Thyroid gland (tissue), 4 donors: Measurements from ENCODE around the gene RBMS1. TPM values are rescaled to one million over a fixed set of nuclear protein-coding genes. Genes with fewer than 3 reads are reported as not detected.

Experiments used
- DNase-seq, 2 donors: peaks; one replicate each; pipeline ENCODE4 v3.0.0-alpha.2; 2019
- H3K27ac ChIP-seq, 3 donors: fragments of 200-600 bp; sonication (generic); 1 replicate in 2 of 3; 2 replicates in 1 of 3; pipeline ENCODE4 v1.5.1; 2016 to 2019; ENCODE audit warnings: mild to moderate bottlenecking in 1 of 3, moderate library complexity in 1 of 3
- H3K27me3 ChIP-seq: fragments of 200-600 bp; sonication (generic); one replicate; pipeline ENCODE4 v1.5.1; 2019
- H3K36me3 ChIP-seq, 2 donors: fragments of 200-600 bp; sonication (generic); one replicate each; pipeline ENCODE4 v1.5.1; 2016 to 2019
- H3K4me1 ChIP-seq, 2 donors: fragments of 200-600 bp; sonication (generic); one replicate each; pipeline ENCODE4 v1.5.1; 2017 to 2019
- H3K4me3 ChIP-seq, 3 donors: fragments of 200-600 bp; sonication (generic); replicated peaks in 1 of 3; 1 replicate in 2 of 3; 2 replicates in 1 of 3; pipeline ENCODE4 v1.5.1; 2016; ENCODE audit warnings: mild to moderate bottlenecking in 1 of 3
- H3K9me3 ChIP-seq: fragments of 200-600 bp; sonication (generic); one replicate; pipeline ENCODE4 v1.5.1; 2017
- CTCF ChIP-seq, 6 experiments: fragments of 200-600 bp in 3 of 6; fragments of 450-650 bp in 3 of 6; sonication (generic) in 3 of 6; IDR thresholded peaks; one replicate each; pipeline ENCODE4 v1.5.1; 2016 to 2019; ENCODE audit warnings: antibody characterized with exemption in 6 of 6, mild to moderate bottlenecking in 2 of 6, inconsistent platforms in 1 of 6, moderate library complexity in 1 of 6
- POLR2A ChIP-seq, 2 donors: fragments of 450-650 bp; IDR thresholded peaks; one replicate each; pipeline ENCODE4 v1.6.1; 2017; ENCODE audit warnings: antibody characterized with exemption in 2 of 2, mild to moderate bottlenecking in 2 of 2, moderate library complexity in 1 of 2
- WGBS, 2 donors: methylation state at CpG; one replicate each; pipeline ENCODE4 v1.1.5; 2017; 5-methylcytosine and 5-hydroxymethylcytosine counted together
- intact Hi-C: fragments of 100-400 bp; cut with DNase I; formaldehyde crosslinking; loops from one replicate; pipeline ENCODE4 v1.15.1; 2023
- total RNA-seq, 4 donors: library from RNA; depleted of rRNA; stranded (reverse); fragments of >200 nt; gene quantifications; one replicate each; pipeline ENCODE4 v1.2.3, GENCODE V29; 2016

Gene RBMS1
- total RNA-seq, 4 donors from 2014 or later, result 50.9 to 80.1 (median 69.0) TPM

GRCh38 chr2:160505256-160505655 is 11.6 kb upstream of the RBMS1 start:
- Histone ChIP-seq H3K4me3 (no peak overlapping the region), H3K27ac (no peak overlapping the region), H3K9me3 (no peaks in the 10 kb centered on the region), H3K36me3 (no peaks in the 10 kb centered on the region), H3K27me3 (no peaks in the 10 kb centered on the region), H3K4me1 (peaks cover under 1 to 1% of the 10 kb centered on the region in 2 donors)
- intact Hi-C loops, result no loop called here
- TF ChIP-seq CTCF (IDR thresholded peaks at IDR 0.05) (no peak), POLR2A (IDR thresholded peaks at IDR 0.05) (no peak)
- 69 to 73% methylated on average over 5 of the region's 5 CpGs for WGBS, 2 donors
- DNase-seq, result no peak

- Histone ChIP-seq H3K27ac (no peak overlapping the region), H3K36me3 (no peaks in the 10 kb centered on the region), H3K4me3 (no peak overlapping the region), H3K4me1 (no peaks in the 10 kb centered on the region), H3K9me3 (no peaks in the 10 kb centered on the region), H3K27me3 (no peaks in the 10 kb centered on the region)
- no peak for TF ChIP-seq POLR2A (IDR thresholded peaks at IDR 0.05)
- TF ChIP-seq CTCF (IDR thresholded peaks at IDR 0.05), result no peak
- intact Hi-C loops, result no loop called here
- no peak for DNase-seq
- 77 to 97% methylated on average over 5 of the region's 5 CpGs for WGBS, 2 donors
Observed at GRCh38 chr2:160502478-160502877, 8.9 kb upstream of the RBMS1 start.

GRCh38 chr2:160501370-160501769 is 7.8 kb upstream of the RBMS1 start:
- DNase-seq, result no peak
- intact Hi-C loops, result no loop called here
- H3K9me3 ChIP-seq, result no peaks in the 10 kb centered on the region
- no peak overlapping the region for H3K4me3 ChIP-seq
- TF ChIP-seq CTCF (IDR thresholded peaks at IDR 0.05), result no peak
- no peak for TF ChIP-seq POLR2A (IDR thresholded peaks at IDR 0.05)
- H3K27ac ChIP-seq, result no peak overlapping the region
- WGBS, 2 donors, result 100% methylated on average over 1 of the region's 1 CpG
- H3K4me1 ChIP-seq, result no peaks in the 10 kb centered on the region
- H3K27me3 ChIP-seq, result no peaks in the 10 kb centered on the region
- no peaks in the 10 kb centered on the region for H3K36me3 ChIP-seq

- no peak for DNase-seq
- H3K36me3 ChIP-seq, result no peaks in the 10 kb centered on the region
- H3K27me3 ChIP-seq, result no peaks in the 10 kb centered on the region
- H3K4me1 ChIP-seq, result no peaks in the 10 kb centered on the region
- WGBS, 2 donors, result 100% methylated on average over 1 of the region's 1 CpG
- H3K4me3 ChIP-seq, result no peak overlapping the region
- H3K27ac ChIP-seq, result no peak overlapping the region
- intact Hi-C loops, result no loop called here
- TF ChIP-seq CTCF (IDR thresholded peaks at IDR 0.05) (no peak), POLR2A (IDR thresholded peaks at IDR 0.05) (no peak)
- no peaks in the 10 kb centered on the region for H3K9me3 ChIP-seq
Observed at GRCh38 chr2:160499865-160500264, 6.3 kb upstream of the RBMS1 start.

- DNase-seq, result no peak
- Histone ChIP-seq H3K36me3 (no peaks in the 10 kb centered on the region), H3K4me1 (peaks cover 0 to 7% of the 10 kb centered on the region in 2 donors), H3K27ac (no peak overlapping the region), H3K4me3 (no peak overlapping the region), H3K9me3 (no peaks in the 10 kb centered on the region), H3K27me3 (no peaks in the 10 kb centered on the region)
- TF ChIP-seq POLR2A (IDR thresholded peaks at IDR 0.05) (no peak), CTCF (IDR thresholded peaks at IDR 0.05) (no peak)
- WGBS, 2 donors, result 92 to 94% methylated on average over 5 of the region's 5 CpGs
- intact Hi-C loops, result no loop called here
Observed at GRCh38 chr2:160498137-160498536, 4.5 kb upstream of the RBMS1 start.
